Esophagus muscularis mucosa (tissue), 4 donors: ENCODE results near the gene RNU1-3. TPM values are rescaled to one million over a fixed set of nuclear protein-coding genes. Genes with fewer than 3 reads are reported as not detected.
"Not testable (repeated sequence)": the region's sequence is repeated elsewhere in the genome, so short reads cannot be mapped to it uniquely, and the experiment has no call there.

Source experiments
- DNase-seq: peaks from one replicate; pipeline ENCODE4 v3.0.0-alpha.2; 2017; ENCODE audit errors: extremely low spot score
- H3K27ac ChIP-seq, 4 donors: fragments of 200-600 bp; sonication (generic); replicated peaks in 1 of 4; 1 replicate in 3 of 4; 2 replicates in 1 of 4; pipeline ENCODE4 v1.5.1; 2016 to 2019; ENCODE audit warnings: mild to moderate bottlenecking in 1 of 4
- H3K27me3 ChIP-seq, 4 donors: fragments of 200-600 bp; sonication (generic); one replicate each; pipeline versions ENCODE4 v1.5.1 to v1.6.0; 2016 to 2019
- H3K36me3 ChIP-seq, 4 donors: fragments of 200-600 bp; sonication (generic); one replicate each; pipeline ENCODE4 v1.5.1; 2016 to 2019
- H3K4me1 ChIP-seq, 4 donors: fragments of 200-600 bp; sonication (generic); one replicate each; pipeline ENCODE4 v1.5.1; 2016 to 2019
- H3K4me3 ChIP-seq, 4 donors: fragments of 200-600 bp; sonication (generic); 1 replicate in 2 of 4; 2 replicates in 2 of 4; pipeline ENCODE4 v1.5.1; 2016 to 2019; ENCODE audit warnings: mild to moderate bottlenecking in 4 of 4, moderate library complexity in 1 of 4
- H3K9me3 ChIP-seq, 4 donors: fragments of 200-600 bp; sonication (generic); 1 replicate in 3 of 4; 2 replicates in 1 of 4; pipeline ENCODE4 v1.5.1; 2016 to 2019
- CTCF ChIP-seq, 3 experiments: fragments of 200-600 bp in 2 of 3; fragments of 450-650 bp in 1 of 3; sonication (generic) in 2 of 3; IDR thresholded peaks; one replicate each; pipeline ENCODE4 v1.5.1; 2017 to 2019; ENCODE audit warnings: antibody characterized with exemption in 3 of 3, mild to moderate bottlenecking in 2 of 3, moderate library complexity in 1 of 3
- EP300 ChIP-seq: sonication (generic); formaldehyde crosslinking; IDR thresholded peaks from one replicate; pipeline ENCODE4 v1.6.1; 2017; ENCODE audit warnings: antibody characterized with exemption
- POLR2A ChIP-seq: fragments of 450-650 bp; IDR thresholded peaks from one replicate; pipeline ENCODE4 v1.6.1; 2017; ENCODE audit warnings: antibody characterized with exemption, moderate library complexity, mild to moderate bottlenecking, low read depth
- POLR2AphosphoS5 ChIP-seq, 2 donors: sonication (generic); formaldehyde crosslinking; IDR thresholded peaks; one replicate each; pipeline ENCODE4 v1.6.1; 2017; ENCODE audit warnings: antibody characterized with exemption in 2 of 2
- WGBS: methylation state at CpG from one replicate; pipeline ENCODE4 v1.1.5; 2018; 5-methylcytosine and 5-hydroxymethylcytosine counted together
- intact Hi-C: fragments of 100-400 bp; cut with DNase I; formaldehyde crosslinking; loops from one replicate; pipeline ENCODE4 v1.15.1; 2023
- total RNA-seq, 4 donors: library from RNA; depleted of rRNA; stranded (reverse); fragments of >200 nt; gene quantifications; one replicate each; pipeline versions ENCODE4 v1.1.0 to v1.2.1, GENCODE V29; 2016

The RNU1-3 gene
- total RNA-seq, 4 donors from 2014 or later = under 0.01 TPM; not detected in 2

- H3K9me3 ChIP-seq = no peaks in the 10 kb centered on the region
- H3K27ac ChIP-seq = no peak overlapping the region
- intact Hi-C loops = no loop called here
- WGBS = 87% methylated on average over 36 of the region's 36 CpGs
- no peaks in the 10 kb centered on the region for H3K27me3 ChIP-seq
- DNase-seq = no peak
- H3K4me3 ChIP-seq = no peak overlapping the region
- H3K36me3 ChIP-seq = peaks cover 69 to 99% (median 87%) of the 10 kb centered on the region in 4 donors
- no peaks in the 10 kb centered on the region for H3K4me1 ChIP-seq
- TF ChIP-seq EP300 (no peak), POLR2A (no peak), CTCF (IDR thresholded peaks at IDR 0.05) (no peak), POLR2AphosphoS5 (IDR thresholded peaks at IDR 0.05) (no peak)
Observed at GRCh38 chr1:16630661-16631247, 36.0 kb downstream of the RNU1-3 start.

DNA sequence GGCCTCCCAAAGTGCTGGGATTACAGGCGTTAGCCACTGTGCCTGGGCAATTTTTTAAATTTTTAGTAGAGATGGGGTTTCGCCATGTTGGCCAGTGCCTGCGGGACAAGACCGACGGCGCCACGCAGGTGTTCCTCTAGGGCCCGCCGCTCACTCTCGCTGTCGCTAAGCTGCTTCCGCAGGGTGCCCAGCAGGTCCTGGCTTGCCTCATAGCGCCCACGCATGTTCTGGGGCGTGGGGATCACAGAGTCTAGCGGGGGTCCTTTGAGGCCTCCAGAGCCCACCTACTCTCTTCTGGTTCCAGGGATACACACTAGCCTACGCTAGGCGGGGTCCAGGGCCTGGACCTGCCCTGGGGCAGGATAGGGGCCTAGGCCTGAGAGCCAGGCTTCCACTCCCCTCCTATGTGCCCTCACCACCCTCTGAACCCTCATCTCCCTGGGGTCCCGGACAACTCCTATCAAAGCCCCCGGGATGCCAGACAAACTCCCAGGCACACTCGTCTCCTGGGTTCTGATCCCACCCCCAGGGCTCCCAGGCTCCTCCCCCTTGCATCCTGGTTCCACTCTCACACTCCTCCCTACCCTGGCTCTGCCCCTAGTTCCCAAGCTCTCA, 36.7 kb downstream of the RNU1-3 start:
- intact Hi-C loops, H3K27ac ChIP-seq, H3K4me3 ChIP-seq, H3K4me1 ChIP-seq, H3K9me3 ChIP-seq, DNase-seq, H3K27me3 ChIP-seq: not testable (repeated sequence)
- peaks cover 75 to 100% (median 95%) of the 10 kb centered on the region in 4 donors for H3K36me3 ChIP-seq
- WGBS = 94% methylated on average over 21 of the region's 21 CpGs

GRCh38 chr1:16628361-16629111, 38.2 kb downstream of the RNU1-3 start:
- 88% methylated on average over 19 of the region's 19 CpGs for WGBS
- Histone ChIP-seq H3K36me3 (peaks cover 78 to 100% (median 97%) of the 10 kb centered on the region in 4 donors), H3K4me3 (no peak overlapping the region), H3K27me3 (no peaks in the 10 kb centered on the region), H3K4me1 (no peaks in the 10 kb centered on the region), H3K9me3 (no peaks in the 10 kb centered on the region), H3K27ac (no peak overlapping the region)
- intact Hi-C loops = no loop called here
- no peak for DNase-seq
- TF ChIP-seq POLR2A (no peak), CTCF (IDR thresholded peaks at IDR 0.05) (no peak), POLR2AphosphoS5 (IDR thresholded peaks at IDR 0.05) (no peak), EP300 (no peak)

DNA sequence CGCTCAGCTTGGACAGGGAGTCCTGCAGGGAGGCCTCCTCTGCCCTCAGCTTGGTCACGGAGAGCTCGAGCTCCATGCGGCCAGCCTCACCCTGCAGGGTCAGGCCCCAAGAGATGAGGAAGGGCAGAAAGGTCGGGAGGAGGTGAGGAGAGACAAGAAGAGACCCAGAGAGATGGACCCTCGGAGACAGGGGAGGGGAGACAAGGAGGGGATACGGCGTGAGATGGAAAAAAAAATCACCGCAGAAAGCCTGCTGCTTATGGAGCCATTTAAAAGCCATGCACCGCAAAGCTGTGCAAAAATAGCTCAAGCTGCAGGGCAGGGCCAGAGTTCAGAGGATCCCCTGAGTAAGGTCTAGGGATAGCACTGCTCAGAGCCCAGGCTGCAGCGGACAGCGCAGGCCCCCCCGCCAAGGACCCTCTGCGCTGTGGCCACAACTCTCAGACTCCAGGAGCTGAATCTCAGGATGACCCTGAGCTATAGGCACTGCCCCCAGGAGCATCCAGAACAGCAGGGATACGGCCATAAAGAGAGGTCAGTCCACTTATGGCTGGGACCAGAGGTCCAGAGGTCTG, 40.3 kb downstream of the RNU1-3 start:
- H3K9me3 ChIP-seq, DNase-seq, H3K27me3 ChIP-seq, H3K4me1 ChIP-seq, intact Hi-C loops, H3K4me3 ChIP-seq, H3K27ac ChIP-seq: not testable (repeated sequence)
- peaks cover 68 to 100% (median 97%) of the 10 kb centered on the region in 4 donors for H3K36me3 ChIP-seq
- 82% methylated on average over 15 of the region's 15 CpGs for WGBS

- intact Hi-C loops = no loop called here
- TF ChIP-seq POLR2A = no peak
- TF ChIP-seq CTCF (IDR thresholded peaks at IDR 0.05) = no peak
- TF ChIP-seq POLR2AphosphoS5 (IDR thresholded peaks at IDR 0.05) = no peak
- no peak for TF ChIP-seq EP300
- Histone ChIP-seq H3K4me1 (peaks cover 0 to 4% (median 1%) of the 10 kb centered on the region in 4 donors), H3K27me3 (no peaks in the 10 kb centered on the region), H3K4me3 (no peak overlapping the region), H3K36me3 (peaks cover 61 to 100% (median 94%) of the 10 kb centered on the region in 4 donors), H3K27ac (no peak overlapping the region), H3K9me3 (no peaks in the 10 kb centered on the region)
- DNase-seq = no peak
- 88% methylated on average over 25 of the region's 25 CpGs for WGBS
Observed at GRCh38 chr1:16625497-16626408, 41.0 kb downstream of the RNU1-3 start.

GRCh38 chr1:16623812-16624719, 42.7 kb downstream of the RNU1-3 start:
- H3K36me3 ChIP-seq = peaks cover 46 to 94% (median 83%) of the 10 kb centered on the region in 4 donors
- intact Hi-C loops = loop anchor here (2.0 kb wide), 1 partner anchor 327 kb away; no protein-coding TSS in a partner anchor
- H3K27ac ChIP-seq, H3K4me1 ChIP-seq, H3K4me3 ChIP-seq, H3K27me3 ChIP-seq, H3K9me3 ChIP-seq, DNase-seq: not testable (repeated sequence)
- WGBS = 83% methylated on average over 27 of the region's 27 CpGs

DNA sequence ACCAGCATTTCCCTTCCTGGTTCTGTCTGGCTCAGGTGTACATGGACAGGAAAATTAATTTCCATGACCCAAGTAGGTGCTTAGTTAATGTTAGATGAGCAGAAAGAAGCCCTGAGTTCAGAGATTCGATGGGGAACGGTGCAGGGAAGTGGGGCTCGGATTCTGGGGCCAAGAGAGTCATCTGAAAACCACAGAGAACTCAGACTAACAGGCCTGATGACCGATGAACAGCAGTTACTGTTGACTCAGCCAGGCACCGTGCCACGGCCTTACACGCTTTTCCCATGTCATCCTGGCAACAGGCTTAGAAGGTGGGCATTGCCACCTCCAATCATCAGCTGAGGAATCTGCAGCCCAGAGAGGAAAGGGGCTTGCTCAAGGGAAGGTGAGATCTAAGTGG, 43.4 kb downstream of the RNU1-3 start:
- peaks cover 39 to 93% (median 82%) of the 10 kb centered on the region in 4 donors for H3K36me3 ChIP-seq
- intact Hi-C loops = loop anchor here (2.0 kb wide), 1 partner anchor 327 kb away; no protein-coding TSS in a partner anchor
- H3K27me3 ChIP-seq, H3K27ac ChIP-seq, H3K4me1 ChIP-seq, H3K4me3 ChIP-seq, DNase-seq, H3K9me3 ChIP-seq: not testable (repeated sequence)
- WGBS = 81% methylated on average over 7 of the region's 7 CpGs
